Fibroblast of villous mesenchyme (primary cell): ENCODE measurements around the gene RRBP1. TPM values are rescaled to one million over a fixed set of nuclear protein-coding genes. Genes with fewer than 3 reads are reported as not detected.
A peak's percentile ranks its signal among the peaks of the same experiment; 100 is the strongest.

Experiments
- DNase-seq: peaks from one replicate; pipeline ENCODE4 v3.0.0-alpha.2; 2010; ENCODE audit warnings: low read depth
- H3K4me3 ChIP-seq: 2 replicates; pipeline ENCODE4 v1.5.1; 2011; ENCODE audit warnings: low read depth, mild to moderate bottlenecking, low read length
- total RNA-seq: library from RNA; depleted of rRNA; stranded (reverse); fragments of >200 nt; gene quantifications from 2 replicates; pipeline ENCODE4 v1.2.3, GENCODE V29; 2012
- TF ChIP-seq, protein P1 (sequence below): IDR thresholded peaks from 2 replicates; pipeline ENCODE4 v1.5.1; 2012; ENCODE audit warnings: low read depth, mild to moderate bottlenecking, low read length; ENCODE audit not compliant: insufficient read depth

The RRBP1 gene
- total RNA-seq, 1 donor: 123 TPM

DNA sequence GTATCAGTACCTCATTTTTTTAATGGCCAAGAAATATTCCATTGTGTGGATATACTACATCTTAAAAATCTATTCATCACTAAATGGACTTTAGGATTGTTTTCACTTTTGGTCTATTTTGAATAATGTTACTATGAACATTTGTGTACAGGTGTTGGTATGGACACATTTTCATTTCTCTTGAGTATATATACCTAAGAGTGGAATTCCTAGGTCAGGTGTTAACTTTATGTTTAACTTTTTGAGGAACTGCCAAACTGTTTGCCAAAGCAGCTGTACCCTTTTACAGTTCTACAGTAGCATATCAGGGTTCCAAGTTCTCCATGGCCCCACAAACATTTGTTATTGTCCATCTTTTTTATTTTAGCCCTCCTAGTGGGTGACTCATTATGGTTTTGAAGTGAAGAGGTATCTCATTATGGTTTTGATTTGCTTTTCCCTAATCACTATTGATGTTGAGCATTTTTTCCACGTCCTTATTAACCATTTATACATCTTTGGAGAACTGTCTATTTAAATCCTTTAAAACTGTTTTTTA lies 84.0 kb downstream of the RRBP1 start:
- TF ChIP-seq, protein P1, sequence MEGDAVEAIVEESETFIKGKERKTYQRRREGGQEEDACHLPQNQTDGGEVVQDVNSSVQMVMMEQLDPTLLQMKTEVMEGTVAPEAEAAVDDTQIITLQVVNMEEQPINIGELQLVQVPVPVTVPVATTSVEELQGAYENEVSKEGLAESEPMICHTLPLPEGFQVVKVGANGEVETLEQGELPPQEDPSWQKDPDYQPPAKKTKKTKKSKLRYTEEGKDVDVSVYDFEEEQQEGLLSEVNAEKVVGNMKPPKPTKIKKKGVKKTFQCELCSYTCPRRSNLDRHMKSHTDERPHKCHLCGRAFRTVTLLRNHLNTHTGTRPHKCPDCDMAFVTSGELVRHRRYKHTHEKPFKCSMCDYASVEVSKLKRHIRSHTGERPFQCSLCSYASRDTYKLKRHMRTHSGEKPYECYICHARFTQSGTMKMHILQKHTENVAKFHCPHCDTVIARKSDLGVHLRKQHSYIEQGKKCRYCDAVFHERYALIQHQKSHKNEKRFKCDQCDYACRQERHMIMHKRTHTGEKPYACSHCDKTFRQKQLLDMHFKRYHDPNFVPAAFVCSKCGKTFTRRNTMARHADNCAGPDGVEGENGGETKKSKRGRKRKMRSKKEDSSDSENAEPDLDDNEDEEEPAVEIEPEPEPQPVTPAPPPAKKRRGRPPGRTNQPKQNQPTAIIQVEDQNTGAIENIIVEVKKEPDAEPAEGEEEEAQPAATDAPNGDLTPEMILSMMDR: no peak
- DNase-seq: no peak
- no peak overlapping the region for H3K4me3 ChIP-seq

DNA sequence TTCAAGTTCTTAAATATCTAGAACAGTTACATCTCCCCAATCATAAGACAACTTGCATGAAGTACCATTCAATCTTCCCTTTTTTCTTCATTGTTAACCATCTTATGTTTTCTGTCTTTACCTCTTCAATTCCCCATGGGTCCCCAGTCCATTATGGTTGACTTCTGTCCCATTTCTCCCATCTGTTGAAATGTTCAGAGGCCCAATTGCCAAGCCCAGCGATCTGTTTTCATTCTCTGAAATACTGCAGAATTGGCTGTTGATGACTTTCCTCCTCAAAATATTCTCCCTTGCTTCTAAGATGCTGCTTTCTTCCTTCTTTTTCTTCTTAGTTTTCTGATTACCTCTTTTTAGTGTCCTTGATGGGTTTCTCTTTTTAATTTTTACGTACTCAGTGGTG lies 86.2 kb downstream of the RRBP1 start:
- DNase-seq: no peak
- TF ChIP-seq, protein P1: no peak
- H3K4me3 ChIP-seq: no peak overlapping the region

GRCh38 chr20:17594443-17594842 lies 87.6 kb downstream of the RRBP1 start:
- TF ChIP-seq, protein P1: no peak
- H3K4me3 ChIP-seq: no peak overlapping the region
- peak; percentile 55 for DNase-seq

- DNase-seq: no peak
- no peak overlapping the region for H3K4me3 ChIP-seq
- TF ChIP-seq, protein P1: no peak
Observed at GRCh38 chr20:17593902-17594301, 88.1 kb downstream of the RRBP1 start.

GRCh38 chr20:17590245-17590644 lies 91.8 kb downstream of the RRBP1 start:
- no peak overlapping the region for H3K4me3 ChIP-seq
- no peak for DNase-seq
- TF ChIP-seq, protein P1: no peak

- TF ChIP-seq, protein P1: no peak
- H3K4me3 ChIP-seq: no peak overlapping the region
- no peak for DNase-seq
Observed at GRCh38 chr20:17589161-17589834, 92.7 kb downstream of the RRBP1 start.

- DNase-seq: no peak
- TF ChIP-seq, protein P1: no peak
- H3K4me3 ChIP-seq: no peak overlapping the region
Observed at GRCh38 chr20:17587824-17588223, 94.2 kb downstream of the RRBP1 start.
